H1 (cell line): Measurements from ENCODE around the gene TMPRSS2. TPM values are rescaled to one million over a fixed set of nuclear protein-coding genes. Genes with fewer than 3 reads are reported as not detected.

Source experiments
- ASH2L ChIP-seq: fragments of 200-600, 300-600 bp; sonication (generic); IDR thresholded peaks from one replicate; pipeline ENCODE4 v1.7.1; 2017; ENCODE audit warnings: low read length
- BACH1 ChIP-seq: IDR thresholded peaks from 2 replicates; pipeline ENCODE4 v1.6.1; 2012; ENCODE audit warnings: low read length, improper control_type of control experiment
- CBX8 ChIP-seq: fragments of 300-800, 300-1000 bp; sonication (generic); IDR thresholded peaks from 2 replicates; pipeline ENCODE4 v1.7.1; 2016; ENCODE audit warnings: low read depth, low read length, borderline replicate concordance
- CEBPB ChIP-seq: IDR thresholded peaks from 2 replicates; pipeline ENCODE4 v1.6.1; 2012; ENCODE audit warnings: low read depth, low read length
- CHD7 ChIP-seq: fragments of 300-600 bp; sonication (generic); IDR thresholded peaks from 2 replicates; pipeline ENCODE4 v1.7.1; 2012; ENCODE audit warnings: low read length, moderate library complexity, mild to moderate bottlenecking, inconsistent platforms; ENCODE audit not compliant: insufficient replicate concordance
- CTBP2 ChIP-seq: IDR thresholded peaks from 2 replicates; pipeline ENCODE4 v1.7.0; 2011; ENCODE audit warnings: borderline replicate concordance, mild to moderate bottlenecking, moderate library complexity, mixed read lengths, low read length; ENCODE audit not compliant: insufficient read depth, insufficient read length
- FOSL1 ChIP-seq: IDR thresholded peaks from 2 replicates; pipeline ENCODE4 v1.6.1; 2011; ENCODE audit warnings: mild to moderate bottlenecking, low read depth, low read length, moderate library complexity; ENCODE audit not compliant: insufficient read depth
- GTF2F1 ChIP-seq: IDR thresholded peaks from 2 replicates; pipeline ENCODE4 v1.6.1; 2012; ENCODE audit warnings: low read depth, low read length, improper control_type of control experiment, borderline replicate concordance
- MAFK ChIP-seq: IDR thresholded peaks from 2 replicates; pipeline ENCODE4 v1.6.1; 2012; ENCODE audit warnings: low read depth, mild to moderate bottlenecking, improper control_type of control experiment, low read length
- MAX ChIP-seq: IDR thresholded peaks from 2 replicates; pipeline ENCODE4 v1.6.1; 2012; ENCODE audit warnings: inconsistent platforms
- NRF1 ChIP-seq: IDR thresholded peaks from 2 replicates; pipeline ENCODE4 v1.6.1; 2011; ENCODE audit warnings: mild to moderate bottlenecking, low read depth, low read length, improper control_type of control experiment
- YY1 ChIP-seq: IDR thresholded peaks from 2 replicates; pipeline ENCODE4 v1.6.1; 2011; ENCODE audit warnings: low read depth, mild to moderate bottlenecking, low read length
- polyA plus RNA-seq, 7 experiments: library from polyadenylated mRNA; depleted of rRNA in 3 of 7; stranded (reverse) in 5 of 7; unstranded in 2 of 7; fragments of >200 nt in 5 of 7; fragments of 200-250 nt in 2 of 7; gene quantifications; 1 replicate in 5 of 7; 2 replicates in 1 of 7; 4 replicates in 1 of 7; pipeline versions ENCODE4 v1.2.1 to v1.2.3, GENCODE V29; 2011 to 2013; ENCODE audit warnings: missing spikeins in 2 of 7, mixed read lengths in 2 of 7
- total RNA-seq: library from RNA; stranded (reverse); fragmentation: NEBNext Ultra II Directional; extraction: Animal tissue kit (Norgen Biotek cat#: 25700); gene quantifications from 2 replicates; pipeline ENCODE4 v1.2.1, GENCODE V29; 2021

Gene TMPRSS2
- total and polyA plus RNA-seq, 2 of the 8 experiments (the other 6 are each of a cell fraction or from before 2014, with no cell fraction given), result 9.2 to 11.0 TPM

- TF ChIP-seq CHD7 (no peak), BACH1 (no peak), MAX (no peak), NRF1 (no peak), CBX8 (no peak), MAFK (no peak), YY1 (no peak), CTBP2 (no peak), GTF2F1 (no peak), FOSL1 (no peak), ASH2L (no peak), CEBPB (no peak)
Measured at GRCh38 chr21:41510500-41510899, 2.5 kb upstream of the TMPRSS2 start (continued).
